HG02642 (cell line): ENCODE data around the gene ARID3A.

ENCODE experiments used
- ATAC-seq: cut with Tn5 transposase; IDR thresholded peaks from one replicate; pipeline ENCODE4 v1.9.1; 2021; ENCODE audit warnings: mild to moderate bottlenecking; ENCODE audit not compliant: unreplicated experiment, poor library complexity

Gene ARID3A

GRCh38 chr19:927780-928401 is 2.1 kb downstream of the ARID3A start:
- ATAC-seq, result no peak

DNA sequence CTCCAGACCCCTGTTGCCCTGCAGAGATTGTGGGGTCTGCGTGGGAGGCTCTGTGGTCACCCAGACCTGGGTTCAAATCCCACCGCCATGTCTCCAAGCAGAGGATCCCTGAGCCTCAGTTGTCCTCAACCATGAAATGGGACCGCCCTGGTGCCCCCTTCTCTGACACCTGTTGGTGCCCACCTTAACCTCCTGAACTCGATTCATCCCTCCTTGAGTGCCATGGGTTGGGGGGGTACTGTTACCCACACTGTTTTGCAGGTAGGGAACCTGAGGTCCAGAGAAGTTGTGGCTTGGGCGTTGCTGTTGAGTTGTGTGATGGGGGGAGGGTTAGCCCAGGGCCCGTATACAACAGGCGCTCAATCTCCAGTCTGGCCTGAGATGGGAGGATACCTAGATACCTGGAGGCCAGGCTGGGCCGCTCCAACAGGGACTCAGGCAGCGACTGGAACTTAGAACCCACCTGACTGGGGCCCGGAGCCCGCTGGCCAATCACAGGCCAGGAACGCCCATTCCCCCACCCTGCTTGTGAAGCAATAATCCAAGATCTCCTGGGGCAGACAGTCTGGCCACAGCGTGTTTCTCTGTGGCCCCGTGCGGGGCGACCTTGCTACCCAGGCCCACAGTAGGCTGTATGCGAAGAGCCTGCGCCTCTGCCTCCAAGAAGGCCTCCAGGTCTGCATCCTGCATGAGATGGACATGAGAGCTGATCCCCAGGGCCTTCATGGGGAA is 2.8 kb downstream of the ARID3A start:
- no peak for ATAC-seq

DNA sequence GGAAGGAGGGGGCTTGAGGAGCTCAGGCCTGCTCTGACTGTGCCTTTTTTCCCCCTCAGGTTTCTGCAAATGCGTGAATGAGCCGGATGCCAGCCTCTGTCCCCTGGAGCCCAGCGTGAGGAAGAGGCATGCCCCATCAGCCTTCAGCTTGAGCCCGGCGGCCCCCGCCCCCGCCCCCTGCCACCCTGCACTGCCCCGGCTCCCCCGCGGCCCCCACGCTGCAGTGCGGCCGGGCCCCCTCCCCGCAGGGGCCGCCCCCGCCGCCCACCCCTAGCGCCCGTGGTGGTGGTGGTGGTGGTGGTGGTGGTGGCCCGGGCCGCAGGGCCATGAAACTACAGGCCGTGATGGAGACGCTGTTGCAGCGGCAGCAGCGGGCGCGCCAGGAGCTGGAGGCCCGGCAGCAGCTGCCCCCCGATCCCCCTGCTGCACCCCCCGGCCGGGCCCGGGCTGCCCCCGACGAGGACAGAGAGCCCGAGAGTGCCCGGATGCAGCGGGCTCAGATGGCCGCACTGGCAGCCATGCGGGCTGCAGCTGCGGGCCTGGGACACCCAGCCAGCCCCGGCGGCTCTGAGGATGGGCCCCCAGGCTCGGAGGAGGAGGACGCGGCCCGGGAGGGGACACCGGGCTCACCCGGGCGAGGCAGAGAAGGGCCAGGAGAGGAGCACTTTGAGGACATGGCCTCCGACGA is 3.5 kb downstream of the ARID3A start:
- no peak for ATAC-seq

- ATAC-seq, result no peak
These were observed 4.0 kb downstream of the ARID3A start for GRCh38 chr19:929891-930258.

- ATAC-seq, result no peak
These were observed 6.2 kb downstream of the ARID3A start for GRCh38 chr19:931860-932647.

GRCh38 chr19:932648-933552 is 7.1 kb downstream of the ARID3A start:
- ATAC-seq, result no peak

- no peak for ATAC-seq
These were observed 7.7 kb downstream of the ARID3A start for GRCh38 chr19:933553-933882.

GRCh38 chr19:934197-934840 is 8.5 kb downstream of the ARID3A start:
- no peak for ATAC-seq

- ATAC-seq, result no peak
These were observed 9.1 kb downstream of the ARID3A start for GRCh38 chr19:934865-935479.

DNA sequence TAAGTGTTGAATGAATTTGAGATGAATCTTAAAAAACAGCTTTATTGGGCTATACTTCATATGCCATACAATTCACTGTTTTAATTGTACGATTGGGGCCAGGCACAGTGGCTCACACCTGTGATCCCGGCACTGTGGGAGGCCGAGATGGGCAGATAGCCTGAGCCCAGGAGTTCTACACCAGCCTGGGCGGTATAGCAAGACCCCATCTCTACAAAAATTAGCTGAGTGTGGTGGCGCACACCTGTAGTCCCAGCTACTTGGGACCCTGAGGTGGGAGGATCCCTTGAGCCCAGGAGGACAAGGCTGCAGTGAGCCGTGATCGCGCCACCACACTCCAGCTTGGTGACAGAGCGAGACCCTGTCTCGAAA is 10.3 kb downstream of the ARID3A start:
- no peak for ATAC-seq

GRCh38 chr19:937259-937694 is 11.4 kb downstream of the ARID3A start:
- ATAC-seq, result no peak

GRCh38 chr19:938233-938923 is 12.5 kb downstream of the ARID3A start:
- no peak for ATAC-seq

- ATAC-seq, result no peak
These were observed 13.6 kb downstream of the ARID3A start for GRCh38 chr19:939439-939838.

- ATAC-seq, result no peak
These were observed 14.1 kb downstream of the ARID3A start for GRCh38 chr19:939922-940321.

DNA sequence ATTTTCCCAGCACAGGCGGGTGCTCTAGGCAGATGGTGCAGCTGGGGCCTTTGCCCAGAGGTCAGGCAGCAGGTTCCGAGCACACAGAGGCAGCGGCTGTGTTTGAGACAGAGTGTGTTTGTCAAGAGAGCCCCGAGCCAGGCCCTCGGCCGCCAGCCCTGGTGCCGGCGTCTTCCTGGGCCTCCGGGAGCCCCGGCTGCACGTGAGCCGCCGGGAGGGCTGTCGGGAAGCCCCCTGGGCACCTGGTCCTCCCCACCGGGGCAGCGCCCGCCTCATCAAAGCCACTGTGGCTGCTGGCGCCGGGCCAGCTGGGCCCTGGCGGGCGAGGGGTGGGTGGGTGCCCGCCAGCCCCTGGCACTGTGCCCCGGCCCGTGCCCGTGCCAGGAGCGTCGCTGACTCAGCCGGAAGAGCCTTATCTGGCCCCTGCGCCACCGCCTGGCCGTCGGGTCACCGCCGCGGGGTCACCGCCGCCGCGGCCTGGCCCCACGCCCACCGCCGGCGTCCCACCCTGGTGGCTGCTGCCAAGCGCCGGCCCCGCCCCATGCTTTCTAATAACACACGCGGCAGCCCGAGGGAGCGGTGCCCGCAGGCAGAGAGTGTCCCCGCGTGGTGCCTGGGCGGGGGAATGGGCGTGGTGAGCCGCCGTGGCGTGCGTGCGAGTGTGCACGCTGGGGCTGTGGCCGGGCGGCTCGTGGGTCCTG is 14.9 kb downstream of the ARID3A start:
- peak; percentile 56 for ATAC-seq

- no peak for ATAC-seq
These were observed 15.7 kb downstream of the ARID3A start for GRCh38 chr19:941292-942132.

- no peak for ATAC-seq
These were observed 16.4 kb downstream of the ARID3A start for GRCh38 chr19:942133-942645.
